H1 (cell line): ENCODE measurements around the gene ELOVL6. TPM values are rescaled to one million over a fixed set of nuclear protein-coding genes. Genes with fewer than 3 reads are reported as not detected.

Experiments
- CHD2 ChIP-seq: IDR thresholded peaks from 2 replicates; pipeline ENCODE4 v1.6.1; 2012; ENCODE audit warnings: low read length, improper control_type of control experiment
- FOSL1 ChIP-seq: IDR thresholded peaks from 2 replicates; pipeline ENCODE4 v1.6.1; 2011; ENCODE audit warnings: mild to moderate bottlenecking, low read depth, low read length, moderate library complexity; ENCODE audit not compliant: insufficient read depth
- RXRA ChIP-seq: IDR thresholded peaks from 2 replicates; pipeline ENCODE4 v1.6.1; 2011; ENCODE audit warnings: low read depth, mild to moderate bottlenecking, low read length, moderate library complexity; ENCODE audit not compliant: insufficient read depth
- SUZ12 ChIP-seq: fragments of 200-600 bp; sonication (generic); IDR thresholded peaks from 2 replicates; pipeline ENCODE4 v1.6.1; 2012; ENCODE audit warnings: mild to moderate bottlenecking, inconsistent platforms, low read length, moderate library complexity, mixed read lengths
- polyA plus RNA-seq, 7 experiments: library from polyadenylated mRNA; depleted of rRNA in 3 of 7; stranded (reverse) in 5 of 7; unstranded in 2 of 7; fragments of >200 nt in 5 of 7; fragments of 200-250 nt in 2 of 7; gene quantifications; 1 replicate in 5 of 7; 2 replicates in 1 of 7; 4 replicates in 1 of 7; pipeline versions ENCODE4 v1.2.1 to v1.2.3, GENCODE V29; 2011 to 2013; ENCODE audit warnings: missing spikeins in 2 of 7, mixed read lengths in 2 of 7
- total RNA-seq: library from RNA; stranded (reverse); fragmentation: NEBNext Ultra II Directional; extraction: Animal tissue kit (Norgen Biotek cat#: 25700); gene quantifications from 2 replicates; pipeline ENCODE4 v1.2.1, GENCODE V29; 2021

Gene ELOVL6
- total and polyA plus RNA-seq, 2 of the 8 experiments (the other 6 are each of a cell fraction or from before 2014, with no cell fraction given) = 27.8 to 86.6 TPM

DNA sequence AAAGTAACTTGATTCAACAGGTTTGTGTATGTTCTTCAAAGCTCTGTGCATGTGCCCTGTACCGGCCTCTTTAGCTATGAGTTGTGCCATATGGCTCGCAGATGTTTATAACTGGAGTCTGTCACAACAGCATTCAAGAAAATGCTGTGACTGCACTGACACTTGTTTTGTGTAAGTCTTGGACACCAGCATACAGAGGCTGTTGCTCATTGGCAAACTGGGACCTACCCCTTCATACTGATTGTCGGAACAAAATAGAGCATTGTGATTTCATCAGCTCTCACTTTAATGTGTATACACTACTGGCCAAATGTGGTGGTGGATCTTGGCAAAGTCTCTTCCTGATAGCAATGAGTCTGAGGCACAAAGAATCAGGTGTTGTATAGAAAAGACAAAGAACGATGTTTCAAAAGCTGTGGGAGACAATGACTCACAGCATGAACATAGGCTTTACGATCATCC lies 151.8 kb downstream of the ELOVL6 start (continued):
- TF ChIP-seq FOSL1 = no peak
- TF ChIP-seq SUZ12 = no peak
- no peak for TF ChIP-seq CHD2
- TF ChIP-seq RXRA = no peak
